Peyer's patch (tissue), 4 donors: ENCODE measurements around the gene HEMK1.

Experiments
- CTCF ChIP-seq, 6 experiments: fragments of 450-650 bp in 4 of 6; fragments of 200-600 bp in 2 of 6; sonication (generic) in 1 of 6; IDR thresholded peaks; one replicate each; pipeline ENCODE4 v1.5.1; 2017 to 2019; ENCODE audit warnings: antibody characterized with exemption in 6 of 6, mild to moderate bottlenecking in 3 of 6, moderate library complexity in 1 of 6
- POLR2A ChIP-seq, 2 donors: fragments of 450-650 bp; IDR thresholded peaks; one replicate each; pipeline ENCODE4 v1.5.1; 2017; ENCODE audit warnings: antibody characterized with exemption in 2 of 2, mild to moderate bottlenecking in 2 of 2, moderate library complexity in 2 of 2

GRCh38 chr3:50580683-50581458, 11.5 kb downstream of the HEMK1 start:
- TF ChIP-seq CTCF (IDR thresholded peaks at IDR 0.05), result no peak
- TF ChIP-seq POLR2A (IDR thresholded peaks at IDR 0.05), result no peak
